Measurements from ENCODE around the gene COL4A5.

The COL4A5 gene

GRCh38 chrX:108722561-108722960 lies 282.9 kb downstream of the COL4A5 start:
- no peak for DNase-seq (ENCODE audit: low read depth)
- H3K4me3 ChIP-seq (replicated peaks; ENCODE audit: low read depth, low read length), result no peak overlapping the region
- no peak for TF ChIP-seq CTCF (IDR thresholded peaks at IDR 0.05; ENCODE audit: low read length, missing control alignments)

GRCh38 chrX:108726748-108727147 lies 287.1 kb downstream of the COL4A5 start:
- no peak for TF ChIP-seq CTCF (IDR thresholded peaks at IDR 0.05; ENCODE audit: low read length, missing control alignments)
- DNase-seq (ENCODE audit: low read depth), result no peak
- H3K4me3 ChIP-seq (replicated peaks; ENCODE audit: low read depth, low read length), result no peak overlapping the region

- DNase-seq (ENCODE audit: low read depth), result no peak
- TF ChIP-seq CTCF (IDR thresholded peaks at IDR 0.05; ENCODE audit: low read length, missing control alignments), result no peak
- H3K4me3 ChIP-seq (replicated peaks; ENCODE audit: low read depth, low read length), result no peak overlapping the region
Observed at GRCh38 chrX:108731153-108731552, 291.5 kb downstream of the COL4A5 start.

GRCh38 chrX:108732630-108733321 lies 293.1 kb downstream of the COL4A5 start:
- DNase-seq (ENCODE audit: low read depth), result no peak
- no peak overlapping the region for H3K4me3 ChIP-seq (replicated peaks; ENCODE audit: low read depth, low read length)
- no peak for TF ChIP-seq CTCF (IDR thresholded peaks at IDR 0.05; ENCODE audit: low read length, missing control alignments)

- H3K4me3 ChIP-seq (replicated peaks; ENCODE audit: low read depth, low read length), result no peak overlapping the region
- no peak for DNase-seq (ENCODE audit: low read depth)
- no peak for TF ChIP-seq CTCF (IDR thresholded peaks at IDR 0.05; ENCODE audit: low read length, missing control alignments)
Observed at GRCh38 chrX:108734426-108734825, 294.8 kb downstream of the COL4A5 start.

GRCh38 chrX:108735091-108735678 lies 295.5 kb downstream of the COL4A5 start:
- no peak overlapping the region for H3K4me3 ChIP-seq (replicated peaks; ENCODE audit: low read depth, low read length)
- DNase-seq (ENCODE audit: low read depth), result no peak
- no peak for TF ChIP-seq CTCF (IDR thresholded peaks at IDR 0.05; ENCODE audit: low read length, missing control alignments)

Data from fibroblast of pulmonary artery (primary cell).